Activated CD4-positive, CD25-positive, alpha-beta regulatory T cell treated with anti-CD3 and anti-CD28 coated beads, Interleukin-2, amount 50 U/mL, for 16 hours (primary cell): ENCODE results near the gene ACOX1.

ENCODE experiments used
- DNase-seq: peaks from one replicate; pipeline ENCODE4 v3.0.0-alpha.2; 2020; ENCODE audit warnings: low read depth, low spot score

The ACOX1 gene

GRCh38 chr17:75892556-75893224, 86.3 kb downstream of the ACOX1 start:
- DNase-seq, result no peak

DNA sequence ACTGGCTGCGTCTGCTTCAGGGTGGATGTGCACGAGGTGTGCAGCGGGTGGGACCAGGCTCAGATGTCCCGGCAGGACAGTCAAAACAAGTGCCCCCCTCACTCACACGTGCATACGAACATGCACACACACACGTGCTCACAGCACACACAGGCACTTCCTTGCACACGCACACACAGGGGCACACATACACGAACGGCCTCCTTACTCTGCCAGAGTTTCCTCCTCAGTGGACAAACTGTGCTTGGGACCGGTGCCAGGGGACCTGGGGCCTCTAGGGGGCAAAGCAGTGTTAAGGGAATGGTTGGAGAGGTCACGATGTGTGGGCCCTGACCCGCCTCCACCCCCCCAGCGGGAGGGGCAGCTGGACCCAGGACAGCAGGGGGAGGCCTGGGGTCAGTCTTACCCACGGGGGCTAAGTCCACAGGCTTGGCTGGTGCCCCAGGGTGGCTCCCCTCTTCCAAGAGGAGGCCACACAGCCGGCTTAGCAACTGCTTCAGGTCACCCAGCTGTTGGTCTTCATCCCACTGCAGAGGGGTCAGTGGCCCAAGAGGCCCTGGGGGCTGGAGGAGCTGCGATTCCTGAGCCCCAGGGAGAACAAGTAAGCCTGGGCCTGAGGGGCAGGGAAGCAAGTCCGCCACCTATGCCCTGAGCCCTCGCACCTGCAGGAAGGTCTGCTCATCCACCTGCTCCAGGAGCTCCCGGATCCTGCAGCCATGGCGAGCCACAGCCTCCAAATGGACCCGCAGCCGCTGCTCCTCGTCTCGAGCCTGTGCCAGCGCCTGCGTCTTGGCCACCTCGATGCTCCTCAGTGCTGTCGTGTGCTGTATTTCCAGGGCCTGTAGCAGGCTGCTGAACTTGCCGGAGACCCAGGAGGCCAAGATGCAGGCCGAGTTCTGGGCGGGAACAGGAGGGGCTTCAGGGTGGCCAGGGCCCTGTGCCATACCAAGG, 87.1 kb downstream of the ACOX1 start:
- DNase-seq, result no peak
